Upper lobe of right lung (tissue), 1 donor: Measurements from ENCODE around the gene ACAT2. TPM values are rescaled to one million over a fixed set of nuclear protein-coding genes. Genes with fewer than 3 reads are reported as not detected.
"Not testable (repeated sequence)": the region's sequence is repeated elsewhere in the genome, so short reads cannot be mapped to it uniquely, and the experiment has no call there.

Experiments
- ATAC-seq: fragments of 200-7000 bp; cut with Tn5 transposase; one replicate; pipeline ENCODE4 v1.9.1; 2020; ENCODE audit warnings: mild to moderate bottlenecking, moderate library complexity
- DNase-seq: peaks from one replicate; pipeline ENCODE4 v3.0.0-alpha.2; 2020
- H3K27ac ChIP-seq: fragments of 200-600 bp; one replicate; pipeline ENCODE4 v1.8.0; 2022
- H3K27me3 ChIP-seq: fragments of 200-600 bp; one replicate; pipeline ENCODE4 v1.8.0; 2022; ENCODE audit warnings: mild to moderate bottlenecking
- H3K36me3 ChIP-seq: fragments of 200-600 bp; one replicate; pipeline ENCODE4 v1.8.0; 2022
- H3K4me1 ChIP-seq: fragments of 200-600 bp; one replicate; pipeline ENCODE4 v1.8.0; 2022
- H3K4me3 ChIP-seq: fragments of 200-600 bp; one replicate; pipeline ENCODE4 v1.8.0; 2022; ENCODE audit warnings: mild to moderate bottlenecking
- H3K9me3 ChIP-seq: fragments of 200-600 bp; one replicate; pipeline ENCODE4 v1.8.0; 2022
- intact Hi-C: fragments of 100-400 bp; cut with DNase I; formaldehyde crosslinking; loops from one replicate; pipeline ENCODE4 v1.11.0; 2022
- long read RNA-seq: library from polyadenylated mRNA; unstranded; transcript quantifications from one replicate; pipeline ENCODE4 v2.0.0, GENCODE V29; 2021
- total RNA-seq: library from RNA; stranded (reverse); fragmentation: NEBNext Ultra II Directional; extraction: Animal tissue kit (Norgen Biotek cat#: 25700); gene quantifications from one replicate; pipeline ENCODE4 v1.2.1, GENCODE V29; 2021
- TF ChIP-seq, protein P1 (sequence below): fragments of 200-600 bp; IDR thresholded peaks from one replicate; pipeline ENCODE4 v1.8.0; 2022; ENCODE audit warnings: antibody characterized with exemption
- donor health status: DM: no; HTN: yes; CAD: no; lungs with severe emphysema.

ACAT2 gene
- total RNA-seq, result 52.6 TPM
- long read RNA-seq, transcript ACAT2-201 (9 exons, 3,180 nt), result major isoform, 50 of 69 reads
- long read RNA-seq, partial matches to known transcripts, result 5 of 69 reads
- long read RNA-seq, other reads (novel, unspliced or antisense), result 13 of 69 reads

DNA sequence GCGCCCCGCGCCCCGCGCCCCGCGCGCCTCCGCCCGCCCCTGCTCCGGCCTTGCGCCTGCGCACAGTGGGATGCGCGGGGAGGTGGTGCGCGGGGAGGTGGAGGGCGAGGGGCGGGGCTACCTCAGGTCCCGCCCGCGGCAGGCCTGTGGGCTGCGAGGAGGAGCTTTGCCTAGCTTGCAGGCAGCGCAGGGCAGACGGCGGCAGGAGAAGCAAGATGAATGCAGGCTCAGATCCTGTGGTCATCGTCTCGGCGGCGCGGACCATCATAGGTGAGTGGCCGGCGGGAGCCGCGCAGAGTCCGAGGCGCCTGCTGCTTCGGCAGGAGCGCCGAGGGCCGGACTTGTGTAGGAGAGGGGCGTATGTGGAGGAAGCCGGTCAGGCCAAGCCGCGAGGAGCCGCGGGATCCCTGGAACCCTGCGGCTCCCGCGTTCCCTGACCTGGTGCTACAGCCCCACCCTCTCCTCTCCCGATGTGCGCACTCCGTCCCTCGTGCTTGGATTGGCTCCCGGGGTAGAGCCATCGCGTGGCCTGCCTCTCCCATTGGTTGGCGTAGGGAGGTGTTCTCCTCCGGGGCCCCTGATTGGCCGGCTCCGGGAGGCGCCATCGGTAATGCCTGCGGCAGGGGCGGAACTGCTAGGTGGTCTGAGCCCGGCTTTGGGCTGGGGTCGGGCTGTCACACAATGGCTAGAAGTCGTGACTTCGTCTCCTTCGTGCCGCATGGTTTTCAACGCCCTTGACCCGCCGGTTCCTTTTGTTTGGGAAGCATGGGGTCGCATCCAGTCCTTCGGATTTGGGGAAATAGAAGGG is at the start of gene ACAT2:
Gene ACAT2 (plus strand): TSS at position 173 of the 808 bp plus-strand sequence. CDS start 43 bp downstream, at position 216.
- DNase-seq, result peak; percentile 97
- H3K4me3 ChIP-seq, result peak within 1 kb of the TSS; percentile 95
- peak; percentile 98 for ATAC-seq
- intact Hi-C loops, result no loop called here
- TF ChIP-seq, protein P1, sequence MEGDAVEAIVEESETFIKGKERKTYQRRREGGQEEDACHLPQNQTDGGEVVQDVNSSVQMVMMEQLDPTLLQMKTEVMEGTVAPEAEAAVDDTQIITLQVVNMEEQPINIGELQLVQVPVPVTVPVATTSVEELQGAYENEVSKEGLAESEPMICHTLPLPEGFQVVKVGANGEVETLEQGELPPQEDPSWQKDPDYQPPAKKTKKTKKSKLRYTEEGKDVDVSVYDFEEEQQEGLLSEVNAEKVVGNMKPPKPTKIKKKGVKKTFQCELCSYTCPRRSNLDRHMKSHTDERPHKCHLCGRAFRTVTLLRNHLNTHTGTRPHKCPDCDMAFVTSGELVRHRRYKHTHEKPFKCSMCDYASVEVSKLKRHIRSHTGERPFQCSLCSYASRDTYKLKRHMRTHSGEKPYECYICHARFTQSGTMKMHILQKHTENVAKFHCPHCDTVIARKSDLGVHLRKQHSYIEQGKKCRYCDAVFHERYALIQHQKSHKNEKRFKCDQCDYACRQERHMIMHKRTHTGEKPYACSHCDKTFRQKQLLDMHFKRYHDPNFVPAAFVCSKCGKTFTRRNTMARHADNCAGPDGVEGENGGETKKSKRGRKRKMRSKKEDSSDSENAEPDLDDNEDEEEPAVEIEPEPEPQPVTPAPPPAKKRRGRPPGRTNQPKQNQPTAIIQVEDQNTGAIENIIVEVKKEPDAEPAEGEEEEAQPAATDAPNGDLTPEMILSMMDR, result no peak
- H3K36me3 ChIP-seq, result peaks cover 35% of the 10 kb centered on the region
- H3K27ac ChIP-seq, result peak within 1 kb of the TSS; percentile 98
- H3K4me1 ChIP-seq, result peaks cover 18% of the 10 kb centered on the region
- H3K27me3 ChIP-seq, result no peaks in the 10 kb centered on the region
- no peaks in the 10 kb centered on the region for H3K9me3 ChIP-seq

DNA sequence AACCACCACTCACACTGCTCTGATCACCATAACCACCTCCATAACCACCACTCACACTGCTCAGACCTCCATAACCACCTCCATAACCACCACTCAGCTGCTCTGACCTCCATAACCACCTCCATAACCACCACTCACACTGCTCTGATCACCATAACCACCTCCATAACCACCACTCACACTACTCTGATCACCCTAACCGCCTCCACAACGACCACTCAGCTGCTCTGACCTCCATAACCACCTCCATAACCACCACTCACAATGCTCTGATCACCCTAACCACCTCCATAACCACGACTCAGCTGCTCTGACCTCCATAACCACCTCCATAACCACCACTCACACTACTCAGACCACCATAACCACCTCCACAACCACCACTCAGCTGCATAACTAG is 49.5 kb upstream of the ACAT2 start:
- ATAC-seq, H3K4me3 ChIP-seq, intact Hi-C loops, H3K27ac ChIP-seq, H3K36me3 ChIP-seq, DNase-seq, H3K27me3 ChIP-seq, H3K9me3 ChIP-seq: not testable (repeated sequence)
- peaks cover 26% of the 10 kb centered on the region for H3K4me1 ChIP-seq

DNA sequence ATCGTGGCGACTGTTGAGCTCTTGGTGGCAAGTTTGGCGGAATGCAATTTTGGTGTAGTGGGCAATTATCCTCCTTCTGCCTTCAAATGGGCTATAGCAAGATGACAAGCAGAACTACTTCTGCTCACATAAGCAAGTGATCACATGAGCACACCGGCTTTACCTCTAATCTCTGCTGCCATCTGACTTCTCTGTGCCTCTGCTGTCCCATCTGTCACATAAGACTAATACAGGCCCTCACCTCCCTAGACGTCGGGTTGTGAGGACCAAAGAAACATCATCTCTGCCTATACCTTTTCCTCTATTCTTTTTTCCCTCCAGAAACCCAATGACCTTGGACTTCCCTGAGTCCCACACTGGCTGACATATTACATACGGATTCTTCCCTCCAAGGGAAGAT is 47.9 kb upstream of the ACAT2 start:
- Histone ChIP-seq H3K36me3 (no peaks in the 10 kb centered on the region), H3K27me3 (no peaks in the 10 kb centered on the region), H3K9me3 (no peaks in the 10 kb centered on the region), H3K4me3 (no peak overlapping the region), H3K27ac (no peak overlapping the region), H3K4me1 (peaks cover 26% of the 10 kb centered on the region)
- no peak for DNase-seq
- TF ChIP-seq, protein P1, result no peak
- no peak for ATAC-seq
- intact Hi-C loops, result no loop called here

DNA sequence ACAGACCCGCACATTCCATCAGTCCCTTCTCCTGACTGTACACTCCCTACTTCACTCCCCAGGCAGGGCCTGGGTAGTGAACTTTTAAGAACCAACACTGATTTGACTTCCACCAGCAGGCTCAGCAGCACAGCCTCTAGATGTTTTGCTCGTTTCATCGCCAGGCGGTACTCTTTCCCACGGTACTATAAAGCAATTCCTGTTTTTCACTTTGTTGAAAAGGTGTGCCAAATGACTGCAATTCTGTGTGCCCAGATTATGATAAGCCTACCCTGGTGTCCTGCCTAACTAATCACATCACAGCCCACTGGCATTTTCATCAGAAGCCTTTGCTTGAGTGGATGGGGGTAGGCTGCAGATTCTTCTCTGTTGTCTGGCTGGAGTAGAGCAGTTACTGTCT is 47.4 kb upstream of the ACAT2 start:
- H3K4me3 ChIP-seq, result no peak overlapping the region
- H3K27ac ChIP-seq, result no peak overlapping the region
- no peak for ATAC-seq

DNA sequence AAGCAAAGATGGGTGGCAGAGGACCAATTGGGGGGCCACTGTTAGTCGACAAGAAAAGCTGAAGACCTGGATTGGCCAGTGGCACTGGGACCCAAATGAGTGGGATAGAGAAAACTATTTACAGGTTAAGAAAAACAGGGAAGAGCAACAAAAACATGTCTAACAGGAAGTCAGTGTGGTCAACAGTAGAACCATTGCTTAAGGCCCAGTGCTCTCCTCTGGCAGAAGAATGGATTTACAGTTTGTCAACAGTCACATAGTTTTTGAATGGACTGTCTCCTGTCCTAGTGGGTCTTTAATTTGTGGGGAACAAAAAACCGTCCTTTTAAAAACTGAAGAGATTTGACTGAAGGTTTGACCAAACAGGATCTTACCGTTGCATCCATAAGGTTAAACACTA is 46.7 kb upstream of the ACAT2 start:
- no peak for DNase-seq
- TF ChIP-seq, protein P1, result no peak
- Histone ChIP-seq H3K9me3 (no peaks in the 10 kb centered on the region), H3K4me1 (peaks cover 26% of the 10 kb centered on the region), H3K36me3 (no peaks in the 10 kb centered on the region), H3K27me3 (no peaks in the 10 kb centered on the region), H3K4me3 (no peak overlapping the region), H3K27ac (peak overlapping the region; percentile 71)
- intact Hi-C loops, result no loop called here
- ATAC-seq, result peak; percentile 60

More for the DNA sequence above, 47.4 kb upstream of the ACAT2 start:
- intact Hi-C loops, result no loop called here
- Histone ChIP-seq H3K27me3 (no peaks in the 10 kb centered on the region), H3K9me3 (no peaks in the 10 kb centered on the region), H3K4me1 (peaks cover 26% of the 10 kb centered on the region), H3K36me3 (no peaks in the 10 kb centered on the region)
- DNase-seq, result no peak
- TF ChIP-seq, protein P1, result no peak

DNA sequence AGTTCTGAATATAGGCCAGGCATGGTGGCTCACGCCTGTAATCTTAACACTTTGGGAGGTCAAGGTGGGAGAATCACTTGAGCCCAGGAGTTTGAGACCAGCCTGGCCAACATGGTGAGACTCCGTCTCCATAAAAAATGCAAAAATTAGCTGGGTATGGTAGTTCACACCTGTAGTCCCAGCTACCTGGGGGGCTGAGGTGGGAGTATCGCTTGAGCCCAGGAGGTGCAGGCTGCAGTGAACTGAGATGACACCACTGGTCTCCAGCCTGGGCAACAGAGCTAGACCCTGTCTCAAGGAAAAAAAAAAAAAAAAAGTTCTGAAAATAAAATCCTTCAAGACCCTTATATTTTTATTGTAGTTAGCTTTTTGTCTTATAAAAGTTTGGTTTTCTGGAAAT is 46.2 kb upstream of the ACAT2 start:
- Histone ChIP-seq H3K36me3 (no peaks in the 10 kb centered on the region), H3K4me1 (peaks cover 26% of the 10 kb centered on the region), H3K9me3 (no peaks in the 10 kb centered on the region), H3K27me3 (no peaks in the 10 kb centered on the region), H3K27ac (peak overlapping the region; percentile 71), H3K4me3 (no peak overlapping the region)
- TF ChIP-seq, protein P1, result no peak
- DNase-seq (no peak), ATAC-seq (no peak)
- intact Hi-C loops, result no loop called here
